ENCODE measurements around the gene SLCO3A1.
A peak's percentile ranks its signal among the peaks of the same experiment; 100 is the strongest.

SLCO3A1 gene

GRCh38 chr15:91916051-91916450, 62.5 kb downstream of the SLCO3A1 start:
- no peak for DNase-seq

- peak; percentile 77 for DNase-seq
These were observed 64.3 kb downstream of the SLCO3A1 start for GRCh38 chr15:91917686-91918360.

GRCh38 chr15:91919014-91919534, 65.6 kb downstream of the SLCO3A1 start:
- no peak for DNase-seq

GRCh38 chr15:91921188-91921842, 67.8 kb downstream of the SLCO3A1 start:
- DNase-seq = peak; percentile 87

- DNase-seq = no peak
These were observed 68.3 kb downstream of the SLCO3A1 start for GRCh38 chr15:91921843-91922198.

- DNase-seq = no peak
These were observed 69.4 kb downstream of the SLCO3A1 start for GRCh38 chr15:91922646-91923547.

- DNase-seq = no peak
These were observed 70.7 kb downstream of the SLCO3A1 start for GRCh38 chr15:91924183-91924582.

- DNase-seq = no peak
These were observed 71.5 kb downstream of the SLCO3A1 start for GRCh38 chr15:91924837-91925495.

GRCh38 chr15:91925794-91926193, 72.3 kb downstream of the SLCO3A1 start:
- no peak for DNase-seq

- no peak for DNase-seq
These were observed 73.4 kb downstream of the SLCO3A1 start for GRCh38 chr15:91926908-91927270.

GRCh38 chr15:91927585-91927984, 74.1 kb downstream of the SLCO3A1 start:
- no peak for DNase-seq

- DNase-seq = no peak
These were observed 75.2 kb downstream of the SLCO3A1 start for GRCh38 chr15:91928675-91929074.

- no peak for DNase-seq
These were observed 76.0 kb downstream of the SLCO3A1 start for GRCh38 chr15:91929509-91929908.

- no peak for DNase-seq
These were observed 76.6 kb downstream of the SLCO3A1 start for GRCh38 chr15:91930092-91930491.

GRCh38 chr15:91936182-91936775, 82.8 kb downstream of the SLCO3A1 start:
- no peak for DNase-seq

GRCh38 chr15:91936927-91937326, 83.4 kb downstream of the SLCO3A1 start:
- DNase-seq = no peak

- DNase-seq = peak; percentile 83
These were observed 84.6 kb downstream of the SLCO3A1 start for GRCh38 chr15:91938136-91938535.

- no peak for DNase-seq
These were observed 85.9 kb downstream of the SLCO3A1 start for GRCh38 chr15:91939403-91939831.

GRCh38 chr15:91940496-91941381, 87.2 kb downstream of the SLCO3A1 start:
- DNase-seq = peak; percentile 85

GRCh38 chr15:91941871-91942658, 88.6 kb downstream of the SLCO3A1 start:
- no peak for DNase-seq
